HepG2 (cell line): ENCODE measurements around the gene DYNC1LI1. TPM values are rescaled to one million over a fixed set of nuclear protein-coding genes. Genes with fewer than 3 reads are reported as not detected.

Experiments used
- AFF4 ChIP-seq: sonication (generic); formaldehyde crosslinking; IDR thresholded peaks from 2 replicates; pipeline ENCODE4 v1.4.0; 2020; ENCODE audit warnings: missing genetic modification reagents
- ARID4A ChIP-seq: sonication (generic); formaldehyde crosslinking; IDR thresholded peaks from 2 replicates; pipeline ENCODE4 v1.5.0; 2020; ENCODE audit warnings: mild to moderate bottlenecking, missing genetic modification reagents, borderline replicate concordance
- GATA4 ChIP-seq: sonication (generic); IDR thresholded peaks from 2 replicates; pipeline ENCODE4 v1.6.1; 2016; ENCODE audit warnings: antibody characterized with exemption, low read depth, borderline replicate concordance
- KLF11 ChIP-seq: IDR thresholded peaks from 2 replicates; pipeline ENCODE4 v1.6.1; 2016; ENCODE audit warnings: missing compliant biosample characterization
- MTF2 ChIP-seq: sonication (generic); formaldehyde crosslinking; IDR thresholded peaks from 2 replicates; pipeline ENCODE4 v1.5.0; 2020; ENCODE audit warnings: missing genetic modification reagents, borderline replicate concordance
- NFRKB ChIP-seq: fragments of 450-650 bp; IDR thresholded peaks from 2 replicates; pipeline ENCODE4 v1.6.1; 2017
- POGZ ChIP-seq: sonication (generic); formaldehyde crosslinking; IDR thresholded peaks from 2 replicates; pipeline ENCODE4 v1.4.0; 2020; ENCODE audit warnings: mild to moderate bottlenecking, missing genetic modification reagents
- POLR2G ChIP-seq: fragments of 200-400 bp; formaldehyde crosslinking; IDR thresholded peaks from 2 replicates; pipeline ENCODE4 v1.6.1; 2018; ENCODE audit warnings: mild to moderate bottlenecking, low read depth, low read length, moderate library complexity
- SYNCRIP ChIP-seq: fragments of 200-400 bp; formaldehyde crosslinking; IDR thresholded peaks from 2 replicates; pipeline ENCODE4 v1.6.1; 2018; ENCODE audit warnings: mild to moderate bottlenecking, low read depth, low read length; ENCODE audit not compliant: insufficient read depth
- TAF1 ChIP-seq: sonication (generic); formaldehyde crosslinking; IDR thresholded peaks from 2 replicates; pipeline ENCODE4 v1.4.0; 2020; ENCODE audit warnings: missing genetic modification reagents
- TSC22D2 ChIP-seq: sonication (generic); formaldehyde crosslinking; IDR thresholded peaks from 2 replicates; pipeline ENCODE4 v1.5.1; 2020; ENCODE audit warnings: missing genetic modification reagents, mild to moderate bottlenecking, borderline replicate concordance
- YY1 ChIP-seq: IDR thresholded peaks from 2 replicates; pipeline ENCODE4 v1.6.1; 2011; ENCODE audit warnings: low read length, low read depth, moderate library complexity, mild to moderate bottlenecking; ENCODE audit not compliant: insufficient read depth, insufficient replicate concordance
- ZBTB8A ChIP-seq: sonication (generic); formaldehyde crosslinking; IDR thresholded peaks from 2 replicates; pipeline ENCODE4 v1.4.0; 2020; ENCODE audit warnings: mild to moderate bottlenecking, low read depth, missing genetic modification reagents, borderline replicate concordance
- ZNF124 ChIP-seq: sonication (generic); formaldehyde crosslinking; IDR thresholded peaks from 2 replicates; pipeline ENCODE4 v1.4.0; 2020; ENCODE audit warnings: missing genetic modification reagents
- ZNF138 ChIP-seq: sonication (generic); formaldehyde crosslinking; IDR thresholded peaks from 2 replicates; pipeline ENCODE4 v1.5.0; 2020; ENCODE audit warnings: mild to moderate bottlenecking, low read depth, missing genetic modification reagents
- ZNF205 ChIP-seq: IDR thresholded peaks from 2 replicates; pipeline ENCODE4 v1.6.1; 2018; ENCODE audit warnings: missing biosample characterization, missing genetic modification reagents
- ZNF503 ChIP-seq: sonication (generic); formaldehyde crosslinking; IDR thresholded peaks from 2 replicates; pipeline ENCODE4 v1.4.0; 2020; ENCODE audit warnings: missing genetic modification reagents
- ZNF660 ChIP-seq: sonication (generic); formaldehyde crosslinking; IDR thresholded peaks from 2 replicates; pipeline ENCODE4 v1.5.1; 2020; ENCODE audit warnings: mild to moderate bottlenecking, low read depth, missing genetic modification reagents, borderline replicate concordance
- ZNF766 ChIP-seq: sonication (generic); formaldehyde crosslinking; IDR thresholded peaks from 2 replicates; pipeline ENCODE4 v1.5.0; 2020; ENCODE audit warnings: missing genetic modification reagents, borderline replicate concordance
- ZZZ3 ChIP-seq: sonication (generic); formaldehyde crosslinking; IDR thresholded peaks from 2 replicates; pipeline ENCODE4 v1.4.0; 2020; ENCODE audit warnings: missing genetic modification reagents, mild to moderate bottlenecking, borderline replicate concordance
- polyA plus RNA-seq, 8 experiments: library from polyadenylated mRNA; depleted of rRNA in 3 of 8; stranded (reverse) in 7 of 8; unstranded in 1 of 8; fragments of >200 nt; fragmentation: Illumina TruSeq in 4 of 8; extraction: Trizol in 4 of 8; gene quantifications; 2 replicates each; pipeline versions ENCODE4 v1.2.1 to v1.2.3, GENCODE V29; 2011 to 2016; ENCODE audit warnings: low read depth in 4 of 8, missing spikeins in 1 of 8, mixed read lengths in 1 of 8; ENCODE audit not compliant: insufficient read depth in 1 of 8
- total RNA-seq, 5 experiments: library from RNA; depleted of rRNA; stranded (reverse); fragments of >200 nt; fragmentation: Illumina TruSeq; extraction: Trizol; gene quantifications; 2 replicates each; pipeline ENCODE4 v1.2.3, GENCODE V29; 2016; ENCODE audit warnings: low read depth in 1 of 5

Gene DYNC1LI1
- total and polyA plus RNA-seq, 2 of the 13 experiments (the other 11 are each of a cell fraction or from before 2014, with no cell fraction given): 13.4 to 37.1 TPM

GRCh38 chr3:32569540-32570420 lies 878 bp downstream of the DYNC1LI1 start (continued):
- no peak for TF ChIP-seq ZNF503 (CRISPR knock-in tag)
- TF ChIP-seq SYNCRIP: no peak
- TF ChIP-seq GATA4: no peak
- no peak for TF ChIP-seq YY1
- TF ChIP-seq ZNF138 (CRISPR knock-in tag): no peak
- peak; percentile 35; the same call in 1 of the 2 replicates for TF ChIP-seq POLR2G
- TF ChIP-seq ZNF205 (CRISPR knock-in tag): no peak
- TF ChIP-seq AFF4: no peak
- TF ChIP-seq TSC22D2 (CRISPR knock-in tag): no peak
- TF ChIP-seq ZNF660 (CRISPR knock-in tag): no peak
- TF ChIP-seq ZBTB8A (CRISPR knock-in tag): no peak
- TF ChIP-seq ARID4A (CRISPR knock-in tag): 0 out of 2 replicates have a peak, but pooled peaks have one; percentile 63
- no peak for TF ChIP-seq ZNF124 (CRISPR knock-in tag)
- TF ChIP-seq ZZZ3 (CRISPR knock-in tag): no peak
- peak; percentile 28; the same call in 1 of the 2 replicates for TF ChIP-seq POGZ (CRISPR knock-in tag)
- no peak for TF ChIP-seq TAF1 (CRISPR knock-in tag)
- no peak; the same call in 1 of the 2 replicates for TF ChIP-seq ZNF766 (CRISPR knock-in tag)
- no peak for TF ChIP-seq NFRKB
- TF ChIP-seq KLF11 (CRISPR knock-in tag): no peak
- TF ChIP-seq MTF2 (CRISPR knock-in tag): no peak
